HEK293 (cell line): ENCODE data around the gene EPN2.

ENCODE experiments used
- CTCF ChIA-PET: fragments of 350-600 bp; formaldehyde crosslinking; extraction: SDS; loops from one replicate; lab custom pipeline; 2021; ENCODE audit warnings: antibody characterized with exemption; lab: Yijun Ruan, JAX
- POLR2A ChIA-PET: fragments of 300-600 bp; formaldehyde crosslinking; extraction: SDS; loops from one replicate; lab custom pipeline; 2020; ENCODE audit warnings: antibody characterized with exemption, inconsistent platforms; lab: Yijun Ruan, JAX
- H3K27ac ChIP-seq: fragments of 200-500 bp; sonication (Bioruptor generic); 2 replicates; pipeline ENCODE4 v1.5.1; 2014; ENCODE audit warnings: low read depth, low read length, control low read depth, inconsistent platforms; ENCODE audit errors: extremely low read depth
- H3K36me3 ChIP-seq, 2 experiments: fragments of 200-500 bp in 1 of 2; sonication (Bioruptor generic) in 1 of 2; 1 replicate in 1 of 2; 2 replicates in 1 of 2; pipeline ENCODE4 v1.5.1; 2014 to 2017; ENCODE audit warnings: inconsistent platforms in 2 of 2, low read length in 2 of 2; ENCODE audit not compliant: control insufficient read depth in 2 of 2, insufficient read depth in 1 of 2
- H3K4me1 ChIP-seq: fragments of 200-500 bp; sonication (Bioruptor generic); 2 replicates; pipeline ENCODE4 v1.5.1; 2014; ENCODE audit warnings: mild to moderate bottlenecking, low read length, inconsistent platforms; ENCODE audit not compliant: control insufficient read depth, insufficient read depth
- H3K4me3 ChIP-seq: 2 replicates; pipeline ENCODE4 v1.5.1; 2011; ENCODE audit warnings: low read depth, mild to moderate bottlenecking, control low read depth, low read length, moderate library complexity
- H3K9me3 ChIP-seq: fragments of 200-500 bp; sonication (Bioruptor generic); 2 replicates; pipeline ENCODE4 v1.5.1; 2014; ENCODE audit warnings: low read depth, low read length, inconsistent platforms; ENCODE audit not compliant: control insufficient read depth, insufficient read depth
- YY2 ChIP-seq: fragments of 450-650 bp; formaldehyde crosslinking; IDR thresholded peaks from 2 replicates; pipeline ENCODE4 v1.5.1; 2016; ENCODE audit warnings: missing biosample characterization, missing genetic modification characterization
- ZBTB17 ChIP-seq: fragments of 450-650 bp; formaldehyde crosslinking; IDR thresholded peaks from 2 replicates; pipeline ENCODE4 v1.5.1; 2016; ENCODE audit warnings: missing biosample characterization, missing genetic modification characterization
- ZNF112 ChIP-seq: fragments of 450-650 bp; formaldehyde crosslinking; IDR thresholded peaks from 2 replicates; pipeline ENCODE4 v1.5.0; 2017; ENCODE audit warnings: missing biosample characterization, missing genetic modification characterization
- ZNF133 ChIP-seq: fragments of 450-650 bp; formaldehyde crosslinking; IDR thresholded peaks from 2 replicates; pipeline ENCODE4 v1.5.1; 2016; ENCODE audit warnings: missing biosample characterization, missing genetic modification characterization
- ZNF211 ChIP-seq: fragments of 450-650 bp; formaldehyde crosslinking; IDR thresholded peaks from 2 replicates; pipeline ENCODE4 v1.5.1; 2016; ENCODE audit warnings: low read depth, missing biosample characterization, missing genetic modification characterization
- ZNF324 ChIP-seq: fragments of 450-650 bp; formaldehyde crosslinking; IDR thresholded peaks from 2 replicates; pipeline ENCODE4 v1.5.1; 2016; ENCODE audit warnings: missing biosample characterization, missing genetic modification characterization
- ZNF335 ChIP-seq: fragments of 450-650 bp; formaldehyde crosslinking; conservative IDR thresholded peaks from 2 replicates; pipeline ENCODE4 v1.5.1; 2016; ENCODE audit warnings: missing biosample characterization, missing genetic modification characterization
- ZNF510 ChIP-seq: fragments of 450-650 bp; formaldehyde crosslinking; IDR thresholded peaks from 2 replicates; pipeline ENCODE4 v1.5.1; 2018; ENCODE audit warnings: mild to moderate bottlenecking, missing genetic modification characterization, missing biosample characterization; ENCODE audit not compliant: insufficient replicate concordance
- ZNF555 ChIP-seq: fragments of 450-650 bp; formaldehyde crosslinking; conservative IDR thresholded peaks from 2 replicates; pipeline ENCODE4 v1.5.1; 2017; ENCODE audit warnings: missing biosample characterization, mild to moderate bottlenecking, missing genetic modification characterization, inconsistent platforms
- ZNF560 ChIP-seq: fragments of 450-650 bp; formaldehyde crosslinking; IDR thresholded peaks from 2 replicates; pipeline ENCODE4 v1.5.1; 2017; ENCODE audit warnings: missing biosample characterization, missing genetic modification characterization, borderline replicate concordance
- ZNF629 ChIP-seq: fragments of 450-650 bp; formaldehyde crosslinking; IDR thresholded peaks from 2 replicates; pipeline ENCODE4 v1.5.1; 2017; ENCODE audit warnings: missing biosample characterization, missing genetic modification characterization
- ZNF791 ChIP-seq: fragments of 450-650 bp; formaldehyde crosslinking; IDR thresholded peaks from 2 replicates; pipeline ENCODE4 v1.5.1; 2016; ENCODE audit warnings: missing biosample characterization, missing genetic modification characterization
- TF ChIP-seq, protein P1 (sequence below): fragments of 450-650 bp; IDR thresholded peaks from 2 replicates; pipeline ENCODE4 v1.5.1; 2018; ENCODE audit warnings: missing biosample characterization, missing genetic modification characterization
- TF ChIP-seq, protein P2 (sequence below): fragments of 450-650 bp; formaldehyde crosslinking; IDR thresholded peaks from 2 replicates; pipeline ENCODE4 v1.5.1; 2017; ENCODE audit warnings: missing biosample characterization, missing genetic modification characterization
- TF ChIP-seq, protein P3 (sequence below): fragments of 450-650 bp; formaldehyde crosslinking; conservative IDR thresholded peaks from 2 replicates; pipeline ENCODE4 v1.5.1; 2016; ENCODE audit warnings: low read depth, missing biosample characterization, missing genetic modification characterization
- TF ChIP-seq, protein P4 (sequence below): fragments of 450-650 bp; formaldehyde crosslinking; IDR thresholded peaks from 2 replicates; pipeline ENCODE4 v1.5.1; 2016; ENCODE audit warnings: missing biosample characterization, missing genetic modification characterization
- TF ChIP-seq, protein P5 (sequence below): fragments of 450-650 bp; formaldehyde crosslinking; IDR thresholded peaks from 2 replicates; pipeline ENCODE4 v1.5.1; 2016; ENCODE audit warnings: missing biosample characterization, missing genetic modification characterization
- TF ChIP-seq, protein P6 (sequence below): fragments of 450-650 bp; formaldehyde crosslinking; IDR thresholded peaks from 2 replicates; pipeline ENCODE4 v1.5.1; 2016; ENCODE audit warnings: missing biosample characterization, missing genetic modification characterization
- TF ChIP-seq, protein P7 (sequence below): fragments of 450-650 bp; formaldehyde crosslinking; IDR thresholded peaks from 2 replicates; pipeline ENCODE4 v1.5.1; 2016; ENCODE audit warnings: missing biosample characterization, missing genetic modification characterization

EPN2 gene

DNA sequence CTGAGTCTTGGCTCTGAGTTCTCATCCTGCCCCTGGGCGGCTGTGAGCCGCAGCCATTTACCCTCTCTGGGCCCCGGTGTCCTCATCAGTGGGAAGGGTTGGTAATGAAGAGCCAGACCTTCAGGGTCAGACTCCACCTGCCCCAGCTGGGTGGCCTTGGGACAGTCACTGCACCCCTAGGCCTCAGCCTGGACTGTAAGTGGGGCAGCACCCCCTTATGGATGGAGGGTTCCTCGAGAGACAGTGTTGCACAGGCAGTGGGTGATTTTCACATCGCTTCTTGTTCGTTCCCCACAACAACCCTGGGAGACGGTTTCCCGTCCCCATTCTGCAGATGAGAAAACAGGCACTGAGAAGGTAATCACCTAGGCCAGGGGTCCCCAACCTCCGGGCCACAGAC, 64.8 kb downstream of the EPN2 start:
- CTCF ChIA-PET = interaction anchor here (1.1 to 1.2 kb wide), 2 partner anchors 19 to 461 kb away, joined by 3 to 5 read pairs; no protein-coding TSS in a partner anchor
- H3K27ac ChIP-seq = no peak overlapping the region
- TF ChIP-seq ZNF211 (tag by site-specific recombination) = no peak
- TF ChIP-seq YY2 (tag by site-specific recombination) = no peak
- no peak for TF ChIP-seq ZNF555 (tag by site-specific recombination)
- no peak for TF ChIP-seq ZNF112 (tag by site-specific recombination)
- TF ChIP-seq ZNF324 = no peak
- TF ChIP-seq, protein P1, sequence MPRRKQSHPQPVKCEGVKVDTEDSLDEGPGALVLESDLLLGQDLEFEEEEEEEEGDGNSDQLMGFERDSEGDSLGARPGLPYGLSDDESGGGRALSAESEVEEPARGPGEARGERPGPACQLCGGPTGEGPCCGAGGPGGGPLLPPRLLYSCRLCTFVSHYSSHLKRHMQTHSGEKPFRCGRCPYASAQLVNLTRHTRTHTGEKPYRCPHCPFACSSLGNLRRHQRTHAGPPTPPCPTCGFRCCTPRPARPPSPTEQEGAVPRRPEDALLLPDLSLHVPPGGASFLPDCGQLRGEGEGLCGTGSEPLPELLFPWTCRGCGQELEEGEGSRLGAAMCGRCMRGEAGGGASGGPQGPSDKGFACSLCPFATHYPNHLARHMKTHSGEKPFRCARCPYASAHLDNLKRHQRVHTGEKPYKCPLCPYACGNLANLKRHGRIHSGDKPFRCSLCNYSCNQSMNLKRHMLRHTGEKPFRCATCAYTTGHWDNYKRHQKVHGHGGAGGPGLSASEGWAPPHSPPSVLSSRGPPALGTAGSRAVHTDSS (tag by site-specific recombination) = no peak
- TF ChIP-seq, protein P2, sequence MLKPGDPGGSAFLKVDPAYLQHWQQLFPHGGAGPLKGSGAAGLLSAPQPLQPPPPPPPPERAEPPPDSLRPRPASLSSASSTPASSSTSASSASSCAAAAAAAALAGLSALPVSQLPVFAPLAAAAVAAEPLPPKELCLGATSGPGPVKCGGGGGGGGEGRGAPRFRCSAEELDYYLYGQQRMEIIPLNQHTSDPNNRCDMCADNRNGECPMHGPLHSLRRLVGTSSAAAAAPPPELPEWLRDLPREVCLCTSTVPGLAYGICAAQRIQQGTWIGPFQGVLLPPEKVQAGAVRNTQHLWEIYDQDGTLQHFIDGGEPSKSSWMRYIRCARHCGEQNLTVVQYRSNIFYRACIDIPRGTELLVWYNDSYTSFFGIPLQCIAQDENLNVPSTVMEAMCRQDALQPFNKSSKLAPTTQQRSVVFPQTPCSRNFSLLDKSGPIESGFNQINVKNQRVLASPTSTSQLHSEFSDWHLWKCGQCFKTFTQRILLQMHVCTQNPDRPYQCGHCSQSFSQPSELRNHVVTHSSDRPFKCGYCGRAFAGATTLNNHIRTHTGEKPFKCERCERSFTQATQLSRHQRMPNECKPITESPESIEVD (tag by site-specific recombination) = no peak
- TF ChIP-seq ZNF791 = no peak
- TF ChIP-seq, protein P3, sequence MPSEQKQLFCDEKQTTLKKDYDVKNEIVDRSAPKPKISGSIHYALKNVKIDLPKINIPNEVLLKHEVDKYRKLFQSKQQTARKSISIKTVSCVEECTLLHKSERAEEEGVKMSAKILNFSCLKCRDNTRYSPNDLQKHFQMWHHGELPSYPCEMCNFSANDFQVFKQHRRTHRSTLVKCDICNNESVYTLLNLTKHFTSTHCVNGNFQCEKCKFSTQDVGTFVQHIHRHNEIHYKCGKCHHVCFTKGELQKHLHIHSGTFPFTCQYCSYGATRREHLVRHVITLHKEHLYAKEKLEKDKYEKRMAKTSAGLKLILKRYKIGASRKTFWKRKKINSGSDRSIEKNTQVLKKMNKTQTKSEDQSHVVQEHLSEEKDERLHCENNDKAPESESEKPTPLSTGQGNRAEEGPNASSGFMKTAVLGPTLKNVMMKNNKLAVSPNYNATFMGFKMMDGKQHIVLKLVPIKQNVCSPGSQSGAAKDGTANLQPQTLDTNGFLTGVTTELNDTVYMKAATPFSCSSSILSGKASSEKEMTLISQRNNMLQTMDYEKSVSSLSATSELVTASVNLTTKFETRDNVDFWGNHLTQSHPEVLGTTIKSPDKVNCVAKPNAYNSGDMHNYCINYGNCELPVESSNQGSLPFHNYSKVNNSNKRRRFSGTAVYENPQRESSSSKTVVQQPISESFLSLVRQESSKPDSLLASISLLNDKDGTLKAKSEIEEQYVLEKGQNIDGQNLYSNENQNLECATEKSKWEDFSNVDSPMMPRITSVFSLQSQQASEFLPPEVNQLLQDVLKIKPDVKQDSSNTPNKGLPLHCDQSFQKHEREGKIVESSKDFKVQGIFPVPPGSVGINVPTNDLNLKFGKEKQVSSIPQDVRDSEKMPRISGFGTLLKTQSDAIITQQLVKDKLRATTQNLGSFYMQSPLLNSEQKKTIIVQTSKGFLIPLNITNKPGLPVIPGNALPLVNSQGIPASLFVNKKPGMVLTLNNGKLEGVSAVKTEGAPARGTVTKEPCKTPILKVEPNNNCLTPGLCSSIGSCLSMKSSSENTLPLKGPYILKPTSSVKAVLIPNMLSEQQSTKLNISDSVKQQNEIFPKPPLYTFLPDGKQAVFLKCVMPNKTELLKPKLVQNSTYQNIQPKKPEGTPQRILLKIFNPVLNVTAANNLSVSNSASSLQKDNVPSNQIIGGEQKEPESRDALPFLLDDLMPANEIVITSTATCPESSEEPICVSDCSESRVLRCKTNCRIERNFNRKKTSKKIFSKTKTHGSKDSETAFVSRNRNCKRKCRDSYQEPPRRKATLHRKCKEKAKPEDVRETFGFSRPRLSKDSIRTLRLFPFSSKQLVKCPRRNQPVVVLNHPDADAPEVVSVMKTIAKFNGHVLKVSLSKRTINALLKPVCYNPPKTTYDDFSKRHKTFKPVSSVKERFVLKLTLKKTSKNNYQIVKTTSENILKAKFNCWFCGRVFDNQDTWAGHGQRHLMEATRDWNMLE (tag by site-specific recombination) = no peak
- TF ChIP-seq ZNF133 (tag by site-specific recombination) = no peak
- TF ChIP-seq, all 188 proteins: peak for 0
- no peak overlapping the region for H3K4me3 ChIP-seq
- peaks cover 0 to 8% of the 10 kb centered on the region in 2 experiments; a peak in 1 of 3 replicates for H3K36me3 ChIP-seq
- no peaks in the 10 kb centered on the region for H3K9me3 ChIP-seq
- POLR2A ChIA-PET = no interaction called here
- H3K4me1 ChIP-seq = peaks cover 11% of the 10 kb centered on the region

DNA sequence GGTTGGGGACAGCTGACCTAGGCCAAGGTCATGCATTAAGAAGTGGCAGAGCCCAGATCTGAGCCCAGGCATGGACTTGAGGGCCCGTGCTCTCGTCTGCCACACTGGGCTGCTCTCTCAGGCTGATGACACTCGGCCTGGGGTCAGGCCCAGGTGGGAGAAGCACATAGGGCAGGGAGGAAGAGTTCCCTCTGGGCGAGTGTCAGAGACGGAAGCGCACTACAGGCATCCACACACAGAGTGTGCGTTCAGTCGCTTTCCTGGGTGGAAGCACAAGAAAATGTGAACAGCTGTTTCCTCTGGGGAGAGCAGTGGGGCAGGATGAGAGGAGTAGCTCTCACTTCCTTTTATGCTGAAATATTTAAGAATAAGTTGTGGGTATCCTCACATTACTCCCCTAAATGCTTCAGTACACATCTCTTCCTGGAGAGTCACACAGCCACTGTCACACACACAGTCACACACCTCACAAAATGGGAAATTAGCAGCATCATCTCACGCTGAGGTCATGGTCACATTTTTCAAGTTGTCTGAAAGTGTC, 65.7 kb downstream of the EPN2 start:
- no peak overlapping the region for H3K4me3 ChIP-seq
- H3K36me3 ChIP-seq = peaks cover 0 to 8% of the 10 kb centered on the region in 2 experiments; a peak in 1 of 3 replicates
- CTCF ChIA-PET = interaction anchor here (0.5 to 2.2 kb wide), 3 partner anchors 14 to 460 kb away, joined by 3 to 8 read pairs (median 6); no protein-coding TSS in a partner anchor
- POLR2A ChIA-PET = no interaction called here
- no peak overlapping the region for H3K27ac ChIP-seq
- no peaks in the 10 kb centered on the region for H3K9me3 ChIP-seq
- peaks cover 9% of the 10 kb centered on the region for H3K4me1 ChIP-seq
- no peak for TF ChIP-seq ZNF629 (tag by site-specific recombination)
- TF ChIP-seq, protein P4, sequence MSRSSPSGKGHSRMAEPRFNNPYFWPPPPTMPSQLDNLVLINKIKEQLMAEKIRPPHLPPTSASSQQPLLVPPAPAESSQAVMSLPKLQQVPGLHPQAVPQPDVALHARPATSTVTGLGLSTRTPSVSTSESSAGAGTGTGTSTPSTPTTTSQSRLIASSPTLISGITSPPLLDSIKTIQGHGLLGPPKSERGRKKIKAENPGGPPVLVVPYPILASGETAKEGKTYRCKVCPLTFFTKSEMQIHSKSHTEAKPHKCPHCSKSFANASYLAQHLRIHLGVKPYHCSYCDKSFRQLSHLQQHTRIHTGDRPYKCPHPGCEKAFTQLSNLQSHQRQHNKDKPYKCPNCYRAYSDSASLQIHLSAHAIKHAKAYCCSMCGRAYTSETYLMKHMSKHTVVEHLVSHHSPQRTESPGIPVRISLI (tag by site-specific recombination) = no peak
- TF ChIP-seq, protein P5, sequence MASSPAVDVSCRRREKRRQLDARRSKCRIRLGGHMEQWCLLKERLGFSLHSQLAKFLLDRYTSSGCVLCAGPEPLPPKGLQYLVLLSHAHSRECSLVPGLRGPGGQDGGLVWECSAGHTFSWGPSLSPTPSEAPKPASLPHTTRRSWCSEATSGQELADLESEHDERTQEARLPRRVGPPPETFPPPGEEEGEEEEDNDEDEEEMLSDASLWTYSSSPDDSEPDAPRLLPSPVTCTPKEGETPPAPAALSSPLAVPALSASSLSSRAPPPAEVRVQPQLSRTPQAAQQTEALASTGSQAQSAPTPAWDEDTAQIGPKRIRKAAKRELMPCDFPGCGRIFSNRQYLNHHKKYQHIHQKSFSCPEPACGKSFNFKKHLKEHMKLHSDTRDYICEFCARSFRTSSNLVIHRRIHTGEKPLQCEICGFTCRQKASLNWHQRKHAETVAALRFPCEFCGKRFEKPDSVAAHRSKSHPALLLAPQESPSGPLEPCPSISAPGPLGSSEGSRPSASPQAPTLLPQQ (tag by site-specific recombination) = no peak
- no peak for TF ChIP-seq ZNF335 (tag by site-specific recombination)
- TF ChIP-seq, protein P6, sequence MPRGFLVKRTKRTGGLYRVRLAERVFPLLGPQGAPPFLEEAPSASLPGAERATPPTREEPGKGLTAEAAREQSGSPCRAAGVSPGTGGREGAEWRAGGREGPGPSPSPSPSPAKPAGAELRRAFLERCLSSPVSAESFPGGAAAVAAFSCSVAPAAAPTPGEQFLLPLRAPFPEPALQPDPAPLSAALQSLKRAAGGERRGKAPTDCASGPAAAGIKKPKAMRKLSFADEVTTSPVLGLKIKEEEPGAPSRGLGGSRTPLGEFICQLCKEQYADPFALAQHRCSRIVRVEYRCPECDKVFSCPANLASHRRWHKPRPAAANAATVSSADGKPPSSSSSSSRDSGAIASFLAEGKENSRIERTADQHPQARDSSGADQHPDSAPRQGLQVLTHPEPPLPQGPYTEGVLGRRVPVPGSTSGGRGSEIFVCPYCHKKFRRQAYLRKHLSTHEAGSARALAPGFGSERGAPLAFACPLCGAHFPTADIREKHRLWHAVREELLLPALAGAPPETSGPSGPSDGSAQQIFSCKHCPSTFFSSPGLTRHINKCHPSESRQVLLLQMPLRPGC (tag by site-specific recombination) = no peak
- TF ChIP-seq ZBTB17 (tag by site-specific recombination) = no peak
- no peak for TF ChIP-seq ZNF560 (tag by site-specific recombination)
- TF ChIP-seq YY2 (tag by site-specific recombination) = no peak
- no peak for TF ChIP-seq ZNF510 (tag by site-specific recombination)
- TF ChIP-seq, protein P7, sequence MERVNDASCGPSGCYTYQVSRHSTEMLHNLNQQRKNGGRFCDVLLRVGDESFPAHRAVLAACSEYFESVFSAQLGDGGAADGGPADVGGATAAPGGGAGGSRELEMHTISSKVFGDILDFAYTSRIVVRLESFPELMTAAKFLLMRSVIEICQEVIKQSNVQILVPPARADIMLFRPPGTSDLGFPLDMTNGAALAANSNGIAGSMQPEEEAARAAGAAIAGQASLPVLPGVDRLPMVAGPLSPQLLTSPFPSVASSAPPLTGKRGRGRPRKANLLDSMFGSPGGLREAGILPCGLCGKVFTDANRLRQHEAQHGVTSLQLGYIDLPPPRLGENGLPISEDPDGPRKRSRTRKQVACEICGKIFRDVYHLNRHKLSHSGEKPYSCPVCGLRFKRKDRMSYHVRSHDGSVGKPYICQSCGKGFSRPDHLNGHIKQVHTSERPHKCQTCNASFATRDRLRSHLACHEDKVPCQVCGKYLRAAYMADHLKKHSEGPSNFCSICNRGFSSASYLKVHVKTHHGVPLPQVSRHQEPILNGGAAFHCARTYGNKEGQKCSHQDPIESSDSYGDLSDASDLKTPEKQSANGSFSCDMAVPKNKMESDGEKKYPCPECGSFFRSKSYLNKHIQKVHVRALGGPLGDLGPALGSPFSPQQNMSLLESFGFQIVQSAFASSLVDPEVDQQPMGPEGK (tag by site-specific recombination) = no peak
